NCI-H1436 treated with DMSO at 0.1 percent for 48 hours (cell line): ENCODE results near the gene MDC1.
"Not testable (repeated sequence)": the region's sequence is repeated elsewhere in the genome, so short reads cannot be mapped to it uniquely, and the experiment has no call there.

Experiments used
- DNase-seq: peaks from one replicate; lab custom pipeline; 2025; lab: John Stamatoyannopoulos, UW

The MDC1 gene

DNA sequence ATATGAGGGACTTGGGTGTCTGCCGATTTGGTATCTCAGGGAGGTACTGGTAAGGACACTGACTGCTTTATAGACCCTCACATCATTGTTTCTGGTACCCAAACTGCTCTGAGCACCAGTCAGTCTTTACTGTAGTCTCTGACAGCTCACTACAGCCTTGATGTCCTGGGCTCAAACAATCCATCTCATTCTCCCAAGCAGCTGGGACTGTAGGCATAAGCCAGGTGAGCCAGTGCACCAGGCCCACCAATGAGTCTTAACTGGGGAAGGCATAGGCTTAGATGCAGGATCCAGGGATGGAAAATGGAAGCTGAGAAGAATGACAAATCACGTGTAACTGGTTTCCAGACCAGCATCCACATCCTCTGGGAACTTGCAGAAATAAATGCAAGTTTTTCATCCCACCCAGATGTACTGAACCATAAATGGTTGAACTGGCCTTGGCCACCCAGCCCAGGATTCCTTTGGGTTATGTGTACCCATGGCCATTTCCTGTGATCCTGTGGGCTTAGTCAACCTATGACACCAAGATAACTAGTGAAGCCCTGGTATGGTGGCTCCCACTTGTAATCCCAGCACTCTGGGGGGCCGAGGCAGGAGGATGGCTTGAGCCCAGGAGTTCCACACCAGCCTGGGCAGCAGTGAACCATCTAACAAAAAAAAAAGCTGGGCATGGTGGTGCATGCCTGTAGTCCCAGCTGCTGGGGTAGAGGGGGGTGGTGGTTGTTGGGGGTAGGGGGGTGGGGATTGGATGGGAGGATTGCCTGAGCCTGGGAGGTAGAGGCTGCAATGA is 8.8 kb upstream of the MDC1 start:
- DNase-seq = no peak

DNA sequence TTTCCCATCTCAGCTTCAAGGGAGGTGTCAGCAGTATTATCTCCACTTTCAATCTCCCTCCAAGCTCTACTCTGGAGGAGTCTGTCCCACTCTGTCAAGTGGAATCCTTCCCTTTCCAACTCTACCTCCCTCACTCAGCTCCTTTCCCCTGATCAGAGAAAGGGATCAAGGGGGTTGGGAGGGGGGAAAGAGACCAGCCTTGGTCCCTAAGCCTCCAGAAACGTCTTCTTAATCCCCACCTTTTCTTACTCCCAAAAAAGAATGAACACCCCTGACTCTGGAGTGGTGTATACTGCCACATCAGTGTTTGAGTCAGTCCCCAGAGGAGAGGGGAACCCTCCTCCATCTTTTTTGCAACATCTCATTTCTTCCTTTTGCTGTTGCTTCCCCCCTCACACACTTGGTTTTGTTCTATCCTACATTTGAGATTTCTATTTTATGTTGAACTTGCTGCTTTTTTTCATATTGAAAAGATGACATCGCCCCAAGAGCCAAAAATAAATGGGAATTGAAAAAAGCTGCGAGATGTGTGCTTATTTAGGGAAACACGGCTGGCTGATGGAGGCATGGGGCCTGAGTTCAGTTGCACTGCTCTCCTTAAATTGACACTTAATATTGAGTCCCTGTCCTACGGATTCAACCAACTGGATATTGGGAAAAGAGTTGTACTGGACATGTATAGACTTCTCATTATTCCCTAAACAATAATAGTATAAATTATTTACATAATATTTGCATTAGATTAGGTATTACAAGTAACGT is 8.0 kb upstream of the MDC1 start:
- DNase-seq = no peak

DNA sequence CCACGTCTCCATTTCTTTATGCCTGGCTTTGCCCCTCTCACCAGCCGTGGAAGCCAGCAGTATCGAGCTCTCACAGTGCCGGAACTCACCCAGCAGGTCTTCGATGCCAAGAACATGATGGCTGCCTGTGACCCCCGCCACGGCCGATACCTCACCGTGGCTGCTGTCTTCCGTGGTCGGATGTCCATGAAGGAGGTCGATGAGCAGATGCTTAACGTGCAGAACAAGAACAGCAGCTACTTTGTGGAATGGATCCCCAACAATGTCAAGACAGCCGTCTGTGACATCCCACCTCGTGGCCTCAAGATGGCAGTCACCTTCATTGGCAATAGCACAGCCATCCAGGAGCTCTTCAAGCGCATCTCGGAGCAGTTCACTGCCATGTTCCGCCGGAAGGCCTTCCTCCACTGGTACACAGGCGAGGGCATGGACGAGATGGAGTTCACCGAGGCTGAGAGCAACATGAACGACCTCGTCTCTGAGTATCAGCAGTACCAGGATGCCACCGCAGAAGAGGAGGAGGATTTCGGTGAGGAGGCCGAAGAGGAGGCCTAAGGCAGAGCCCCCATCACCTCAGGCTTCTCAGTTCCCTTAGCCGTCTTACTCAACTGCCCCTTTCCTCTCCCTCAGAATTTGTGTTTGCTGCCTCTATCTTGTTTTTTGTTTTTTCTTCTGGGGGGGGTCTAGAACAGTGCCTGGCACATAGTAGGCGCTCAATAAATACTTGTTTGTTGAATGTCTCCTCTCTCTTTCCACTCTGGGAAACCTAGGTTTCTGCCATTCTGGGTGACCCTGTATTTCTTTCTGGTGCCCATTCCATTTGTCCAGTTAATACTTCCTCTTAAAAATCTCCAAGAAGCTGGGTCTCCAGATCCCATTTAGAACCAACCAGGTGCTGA is 7.0 kb upstream of the MDC1 start:
- DNase-seq = not testable (repeated sequence)

DNA sequence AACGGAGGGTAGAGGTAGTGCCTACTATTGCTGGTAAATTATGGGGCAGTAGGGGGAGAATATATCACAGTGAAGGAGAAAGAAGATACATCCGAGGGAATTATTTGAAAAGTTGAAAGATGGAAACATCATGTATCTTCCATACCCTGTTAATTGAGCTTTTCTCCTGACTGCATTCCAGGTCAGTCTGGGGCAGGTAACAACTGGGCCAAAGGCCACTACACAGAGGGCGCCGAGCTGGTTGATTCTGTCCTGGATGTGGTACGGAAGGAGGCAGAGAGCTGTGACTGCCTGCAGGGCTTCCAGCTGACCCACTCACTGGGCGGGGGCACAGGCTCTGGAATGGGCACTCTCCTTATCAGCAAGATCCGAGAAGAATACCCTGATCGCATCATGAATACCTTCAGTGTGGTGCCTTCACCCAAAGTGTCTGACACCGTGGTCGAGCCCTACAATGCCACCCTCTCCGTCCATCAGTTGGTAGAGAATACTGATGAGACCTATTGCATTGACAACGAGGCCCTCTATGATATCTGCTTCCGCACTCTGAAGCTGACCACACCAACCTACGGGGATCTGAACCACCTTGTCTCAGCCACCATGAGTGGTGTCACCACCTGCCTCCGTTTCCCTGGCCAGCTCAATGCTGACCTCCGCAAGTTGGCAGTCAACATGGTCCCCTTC is 6.2 kb upstream of the MDC1 start:
- not testable (repeated sequence) for DNase-seq

DNA sequence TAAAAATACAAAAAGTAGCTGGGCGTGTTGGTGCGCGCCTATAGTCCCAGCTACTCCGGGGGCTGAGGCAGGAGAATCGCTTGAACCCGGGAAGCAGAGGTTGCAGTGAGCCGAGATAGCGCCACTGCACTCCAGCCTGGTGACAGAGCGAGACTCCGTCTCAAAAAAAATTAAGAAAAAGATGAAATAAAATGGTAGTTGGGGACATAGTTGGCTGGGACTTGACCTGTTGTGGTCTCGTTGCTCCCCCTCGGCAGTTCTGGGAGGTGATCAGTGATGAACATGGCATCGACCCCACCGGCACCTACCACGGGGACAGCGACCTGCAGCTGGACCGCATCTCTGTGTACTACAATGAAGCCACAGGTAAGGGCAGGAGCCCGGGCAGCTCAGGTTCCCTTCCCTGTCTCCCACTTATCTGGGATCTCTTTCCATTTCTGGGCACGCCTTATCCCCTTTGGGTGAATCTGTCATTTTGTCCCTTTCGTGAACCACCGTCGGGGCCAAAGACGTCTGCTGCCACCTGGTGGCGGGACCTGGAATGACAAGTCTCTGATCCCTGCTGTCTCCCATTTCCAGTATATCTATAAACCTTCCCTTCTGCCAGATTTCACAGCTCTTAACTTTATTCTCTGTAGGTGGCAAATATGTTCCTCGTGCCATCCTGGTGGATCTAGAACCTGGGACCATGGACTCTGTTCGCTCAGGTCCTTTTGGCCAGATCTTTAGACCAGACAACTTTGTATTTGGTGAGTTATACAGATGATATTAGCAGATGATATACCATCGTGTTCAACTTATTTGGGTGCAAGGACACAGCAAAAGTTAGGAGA is 5.4 kb upstream of the MDC1 start:
- DNase-seq = no peak

DNA sequence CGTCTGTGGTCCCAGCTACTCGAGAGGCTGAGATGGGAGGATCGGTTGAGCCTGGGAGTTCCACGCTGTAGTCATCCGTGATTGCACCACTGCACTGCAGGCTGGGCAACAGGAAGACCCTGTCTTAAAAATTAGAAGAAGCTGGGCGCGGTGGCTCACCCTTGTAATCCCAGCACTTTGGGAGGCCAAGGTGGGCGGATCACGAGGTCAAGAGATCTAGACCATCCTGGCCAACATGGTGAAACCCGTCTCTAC is 4.9 kb upstream of the MDC1 start:
- DNase-seq = not testable (repeated sequence)

DNA sequence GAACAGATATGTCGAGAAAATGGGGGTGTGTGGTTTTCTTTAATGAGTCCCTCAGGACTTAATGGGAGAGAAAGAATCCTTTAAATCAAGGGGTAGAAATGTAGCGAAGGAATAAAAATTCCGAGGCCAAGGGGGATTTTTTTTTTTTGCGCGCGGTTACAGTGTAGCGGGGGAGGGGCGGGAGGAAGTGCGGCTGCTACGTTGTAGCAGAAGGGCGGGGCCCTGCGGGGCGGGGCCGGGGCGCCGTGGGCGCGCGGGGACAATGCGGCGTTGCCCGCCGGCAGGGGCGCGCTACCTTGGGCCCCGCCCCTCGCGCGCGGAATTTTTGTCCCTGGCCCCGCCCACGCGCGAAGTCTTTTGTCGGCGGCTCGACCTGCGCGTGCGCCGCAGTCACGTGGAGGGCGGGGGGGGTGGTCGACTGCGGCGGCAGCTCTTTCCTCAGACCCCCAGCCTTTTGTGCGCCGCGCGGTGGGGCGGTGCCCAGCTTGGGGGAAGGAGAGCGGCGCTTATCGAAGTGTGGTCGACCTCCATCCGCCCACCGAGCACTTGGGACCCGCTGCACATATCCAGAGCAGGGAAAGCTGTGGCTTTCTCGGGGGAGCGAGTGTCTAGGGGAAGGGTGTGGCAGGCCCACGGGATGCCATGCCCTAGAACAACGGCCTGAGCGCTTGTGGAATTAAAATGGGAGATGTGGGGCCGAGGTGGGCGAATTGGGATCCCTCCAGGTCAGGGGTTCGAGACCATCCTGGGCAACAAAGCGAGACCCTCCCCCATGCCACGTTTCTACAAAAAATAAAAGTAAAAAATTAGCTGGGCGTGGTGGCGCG is 4.3 kb upstream of the MDC1 start:
- DNase-seq = peak; percentile 45

DNA sequence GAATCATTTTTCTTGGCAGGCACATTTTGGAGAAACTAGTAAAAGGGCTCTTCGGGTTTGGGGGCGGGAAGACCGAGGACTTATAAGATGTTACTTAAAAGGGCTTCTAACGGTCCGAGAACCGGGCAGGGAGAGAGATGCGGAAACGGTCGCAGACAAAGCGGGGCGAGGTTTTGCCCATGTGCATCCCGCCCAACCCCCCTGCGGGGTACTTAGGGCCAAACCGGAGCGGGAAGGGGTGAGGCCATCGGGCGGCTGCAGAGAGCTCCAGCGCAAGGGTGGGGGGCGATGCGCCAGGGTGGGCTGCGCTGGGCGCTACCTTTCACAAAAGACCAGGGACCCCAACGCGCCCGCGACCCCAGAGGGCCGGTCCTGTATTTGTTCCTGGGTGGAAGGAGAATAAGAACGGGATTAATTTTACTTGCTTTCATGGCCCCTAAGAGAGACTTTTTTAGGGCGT is 3.7 kb upstream of the MDC1 start:
- DNase-seq = no peak

DNA sequence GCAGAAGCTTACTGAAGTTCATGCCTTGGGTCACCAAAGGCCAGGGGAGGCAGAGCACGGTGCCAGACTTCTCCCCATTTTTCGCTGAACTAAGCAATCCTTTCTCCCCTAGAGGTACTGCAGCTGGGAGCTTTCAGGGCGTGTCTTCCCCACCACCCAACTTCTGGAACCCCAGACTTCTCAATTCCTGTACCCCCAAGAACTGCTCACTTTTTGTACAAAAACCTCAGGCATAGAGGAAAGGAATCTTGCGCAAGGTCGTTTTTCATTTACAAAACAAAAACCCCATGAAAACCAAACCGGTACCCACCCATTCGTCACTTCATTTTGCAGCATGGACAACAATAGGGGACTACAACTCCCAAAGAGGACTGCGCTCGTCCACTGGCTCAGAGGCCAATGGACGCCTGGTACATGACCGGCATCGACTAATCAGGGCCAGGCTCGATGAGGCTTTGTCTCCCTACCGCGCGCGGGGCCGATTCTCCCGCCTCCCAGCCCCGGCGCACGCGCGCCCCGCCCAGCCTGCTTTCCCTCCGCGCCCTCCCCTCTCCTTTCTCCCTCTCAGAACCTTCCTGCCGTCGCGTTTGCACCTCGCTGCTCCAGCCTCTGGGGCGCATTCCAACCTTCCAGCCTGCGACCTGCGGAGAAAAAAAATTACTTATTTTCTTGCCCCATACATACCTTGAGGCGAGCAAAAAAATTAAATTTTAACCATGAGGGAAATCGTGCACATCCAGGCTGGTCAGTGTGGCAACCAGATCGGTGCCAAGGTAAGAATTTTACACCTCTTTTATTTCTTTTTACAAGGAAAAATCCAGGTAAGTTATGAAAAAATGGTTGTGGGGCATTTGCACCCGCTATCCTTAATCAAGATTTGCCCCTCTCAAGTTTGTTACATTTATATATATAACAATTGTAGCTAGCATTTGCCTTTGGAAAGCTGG is 3.0 kb upstream of the MDC1 start, which contains the start of gene TUBB:
Gene TUBB, plus strand, starts transcription at position 562 of the 947 bp plus-strand sequence. Its CDS starts 155 bp downstream, at position 717.
- DNase-seq = peak; percentile 95

DNA sequence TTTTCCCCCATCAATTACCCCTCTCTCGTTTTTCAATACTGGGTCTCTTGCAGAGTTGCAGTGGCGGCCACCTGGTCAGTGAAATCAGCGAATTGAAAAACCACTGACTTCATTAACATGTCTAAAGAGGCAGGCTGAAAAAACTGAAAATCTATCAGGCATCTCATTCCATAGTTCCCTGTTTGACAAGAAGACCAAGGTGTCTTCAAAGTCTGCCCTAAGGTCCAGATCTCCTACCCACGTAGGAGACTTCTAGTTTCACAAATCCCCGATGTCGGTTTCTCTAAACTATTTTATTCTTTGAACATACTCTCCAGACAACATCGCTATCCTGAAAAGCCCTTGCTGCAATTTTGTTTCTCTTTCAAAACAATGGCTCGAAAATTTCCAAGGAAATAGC is 2.3 kb upstream of the MDC1 start:
- no peak for DNase-seq

DNA sequence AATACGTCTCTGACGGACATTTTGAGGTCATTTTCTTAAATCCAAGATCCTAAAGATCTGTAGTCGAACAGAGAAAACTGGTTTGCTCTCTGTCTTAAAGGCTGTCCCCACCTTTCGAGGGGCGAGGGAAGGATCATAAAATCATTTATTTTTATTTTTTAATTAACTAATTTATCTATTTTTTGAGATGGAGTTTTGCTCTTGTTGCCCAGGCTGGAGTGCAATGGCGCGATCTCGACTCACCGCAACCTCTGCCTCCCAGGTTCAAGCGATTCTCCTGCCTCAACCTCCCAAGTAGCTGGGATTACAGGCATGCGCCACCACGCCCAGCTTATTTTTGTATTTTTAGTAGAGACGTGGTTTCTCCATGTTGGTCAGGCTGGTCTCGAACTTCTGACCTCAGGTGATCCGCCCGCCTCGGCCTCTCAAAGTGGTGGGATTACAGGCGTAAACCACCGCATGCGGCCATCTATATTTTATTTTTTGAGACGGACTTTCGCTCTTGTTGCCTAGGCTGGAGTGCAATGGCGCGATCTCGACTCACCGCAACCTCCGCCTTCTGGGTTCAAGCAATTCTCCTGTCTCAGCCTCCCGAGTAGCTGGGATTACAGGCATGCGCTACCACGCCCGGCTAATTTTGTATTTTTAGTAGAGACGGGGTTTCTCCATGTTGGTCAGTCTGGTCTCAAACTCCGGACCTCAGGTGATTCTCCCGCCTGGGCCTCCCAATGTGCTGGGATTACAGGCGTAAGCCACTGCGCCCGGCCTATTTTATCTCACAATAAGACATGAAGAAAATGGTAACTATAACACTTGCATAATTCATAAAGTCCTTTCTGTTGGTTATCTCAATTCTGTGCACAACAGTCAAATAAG is 1.0 kb upstream of the MDC1 start:
- DNase-seq = not testable (repeated sequence)

DNA sequence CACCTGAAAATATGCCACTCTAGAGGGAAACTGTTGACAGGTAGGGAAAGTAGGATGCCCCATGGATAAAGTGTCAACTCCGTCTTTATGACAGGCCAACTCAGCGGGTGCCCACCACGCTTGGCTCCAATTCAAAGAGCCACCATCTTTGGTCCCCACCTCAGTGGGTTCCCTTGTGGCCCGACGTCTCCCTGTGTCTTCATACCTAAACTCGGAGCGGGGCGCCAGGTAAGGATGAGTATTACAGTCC is 277 bp downstream of the MDC1 start:
- no peak for DNase-seq

DNA sequence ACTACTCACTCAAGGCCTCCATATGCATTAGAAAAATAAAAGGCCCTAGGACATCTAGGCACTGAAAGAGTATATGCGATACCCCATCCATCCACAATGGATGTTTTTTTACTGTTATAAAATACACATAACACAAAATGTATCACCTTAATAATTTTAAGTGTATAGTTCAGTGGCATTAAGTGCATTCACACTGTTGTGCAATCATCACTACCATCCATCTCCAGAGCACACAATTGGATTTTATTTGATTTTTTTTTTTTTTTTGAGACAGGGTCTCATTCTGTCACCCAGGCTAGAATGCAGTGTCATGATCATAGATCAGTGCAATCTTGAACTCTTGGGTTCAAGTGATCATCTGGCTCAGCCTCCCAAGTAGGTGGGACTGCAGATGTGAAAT is 2.8 kb downstream of the MDC1 start:
- DNase-seq = no peak

DNA sequence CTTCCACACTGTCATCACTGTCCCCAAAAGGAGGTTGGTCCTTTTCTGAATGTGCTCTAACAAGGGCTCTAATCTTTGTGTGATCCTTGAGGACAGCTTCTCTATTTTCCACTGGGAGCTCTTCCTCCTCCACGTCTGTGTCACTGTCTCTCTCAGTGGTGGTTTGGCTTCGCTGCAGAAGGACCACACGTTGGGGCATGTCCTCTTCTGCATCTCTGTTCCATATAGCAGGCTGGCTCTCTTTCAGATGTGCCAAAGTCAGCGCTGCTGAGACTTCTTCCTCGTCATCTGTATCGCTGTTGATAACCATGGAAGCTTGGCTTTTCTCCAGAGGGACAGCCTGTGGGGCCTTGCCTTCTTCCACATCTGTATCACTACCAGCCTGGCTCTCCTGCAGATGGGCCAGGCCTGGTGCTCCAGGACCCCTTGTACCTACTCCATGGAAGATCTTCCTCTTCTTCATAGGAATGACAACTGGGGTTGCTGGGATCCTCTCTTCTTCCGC is 4.6 kb downstream of the MDC1 start:
- no peak for DNase-seq

DNA sequence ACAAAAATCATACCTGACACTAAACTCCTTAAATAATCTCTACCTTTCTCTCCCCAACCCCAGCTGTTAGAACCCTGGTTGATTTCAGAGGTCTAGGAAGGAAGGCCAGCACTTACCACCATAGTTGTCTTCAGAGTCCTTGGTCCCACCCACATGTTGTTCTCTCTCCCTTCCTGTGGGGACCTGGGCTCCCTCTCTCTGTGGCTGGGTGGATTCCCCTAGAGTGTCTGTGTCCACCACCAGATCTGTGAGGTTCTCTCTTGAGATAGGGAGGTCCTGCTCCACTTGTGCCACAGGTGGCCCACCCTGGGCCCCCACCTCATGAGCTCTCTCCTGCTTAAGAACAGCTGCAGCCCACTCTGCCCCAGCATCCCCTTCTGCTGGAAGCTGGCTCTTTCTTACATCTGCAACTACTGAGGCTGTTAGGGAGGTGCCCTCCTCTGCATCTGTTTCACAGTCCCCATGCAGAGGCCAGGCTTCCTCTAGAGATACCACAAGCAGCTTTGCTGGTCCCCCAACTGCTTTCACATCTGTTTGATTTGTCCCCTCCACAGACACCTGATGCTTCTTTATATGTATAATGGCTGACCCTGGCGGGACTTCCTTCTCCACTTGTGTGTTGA is 5.2 kb downstream of the MDC1 start:
- DNase-seq = no peak

DNA sequence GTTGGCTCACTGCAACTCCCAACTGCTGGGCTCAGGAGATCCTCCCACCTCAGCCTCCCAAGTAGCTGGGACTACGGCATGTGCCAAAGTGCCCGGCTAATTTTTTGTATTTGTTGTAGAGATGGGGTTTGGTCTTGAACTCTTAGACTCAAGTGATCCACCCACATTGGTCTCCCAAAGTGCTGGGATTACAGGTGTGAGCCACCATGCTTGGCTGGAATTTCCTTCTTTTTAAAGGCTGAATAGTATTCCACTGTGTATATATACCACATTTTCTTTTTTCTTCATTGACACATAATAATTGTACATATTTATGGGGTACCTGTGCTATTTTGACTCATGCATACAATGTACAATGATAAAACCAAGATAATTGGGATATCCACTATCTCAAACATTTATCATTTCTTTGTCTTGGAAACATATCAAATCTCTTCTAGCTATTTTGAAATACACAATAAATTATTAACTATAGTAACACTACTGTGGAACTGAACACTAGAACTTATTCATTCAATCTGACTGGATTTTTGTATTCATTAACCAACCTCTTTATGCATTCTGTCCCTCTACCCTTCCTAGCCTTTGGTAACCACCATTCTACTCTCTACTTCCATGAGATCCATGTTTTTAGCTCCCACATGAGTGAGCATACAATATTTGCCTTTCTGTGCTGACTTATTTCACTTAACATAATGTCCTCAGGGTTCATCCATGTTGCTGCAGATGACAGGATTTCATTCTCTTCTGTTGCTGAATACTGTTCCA is 7.8 kb downstream of the MDC1 start:
- DNase-seq = no peak
